IMR-90 (cell line): ENCODE results near the gene EMC9. TPM values are rescaled to one million over a fixed set of nuclear protein-coding genes. Genes with fewer than 3 reads are reported as not detected.

ENCODE experiments used
- ATAC-seq: fragments of 200-7000 bp; cut with Tn5 transposase; 2 replicates; pipeline ENCODE4 v1.9.1; 2020; ENCODE audit warnings: low read depth, mild to moderate bottlenecking, moderate library complexity
- BruUV-seq: library from RNA; stranded (reverse); fragments of 400-500 nt; replicated peaks from 2 replicates; lab custom pipeline; 2021; lab: Mats Ljungman, UMichigan
- CTCF ChIA-PET: fragments of 300-600 bp; formaldehyde crosslinking; extraction: SDS; loops from one replicate; lab custom pipeline; 2021; ENCODE audit warnings: antibody characterized with exemption; lab: Yijun Ruan, JAX
- POLR2A ChIA-PET: fragments of 300-600 bp; sonication (Branson Sonifier 250); formaldehyde crosslinking; loops from one replicate; lab custom pipeline; 2022; ENCODE audit warnings: antibody characterized with exemption; ENCODE audit not compliant: unreplicated experiment; lab: Charles Lee
- DNase-seq: peaks from one replicate; pipeline ENCODE4 v3.0.0; 2013
- H2AFZ ChIP-seq: replicated peaks from 2 replicates; pipeline ENCODE3; 2013; ENCODE audit warnings: low read length, mild to moderate bottlenecking; ENCODE audit not compliant: poor library complexity
- H2AK5ac ChIP-seq: 2 replicates; pipeline ENCODE4 v1.6.1; 2013; ENCODE audit warnings: low read depth, low read length, inconsistent platforms
- H2AK9ac ChIP-seq: replicated peaks from 2 replicates; pipeline ENCODE3; 2013; ENCODE audit warnings: mild to moderate bottlenecking, low read depth, low read length, moderate library complexity; ENCODE audit not compliant: poor library complexity
- H2BK120ac ChIP-seq: 2 replicates; pipeline ENCODE4 v1.6.1; 2013; ENCODE audit warnings: low read depth, low read length, inconsistent platforms
- H2BK15ac ChIP-seq: 3 replicates; pipeline ENCODE4 v1.6.1; 2013; ENCODE audit warnings: low read depth, low read length, inconsistent platforms
- H2BK20ac ChIP-seq: 2 replicates; pipeline ENCODE4 v1.6.1; 2013; ENCODE audit warnings: low read depth, mild to moderate bottlenecking, inconsistent platforms, low read length, moderate library complexity
- H2BK5ac ChIP-seq: 2 replicates; pipeline ENCODE4 v1.6.1; 2013; ENCODE audit warnings: mild to moderate bottlenecking, low read depth, low read length, inconsistent platforms; ENCODE audit not compliant: poor library complexity, severe bottlenecking
- H3K14ac ChIP-seq: replicated peaks from 2 replicates; pipeline ENCODE4 v1.6.1; 2013; ENCODE audit warnings: low read depth, low read length, inconsistent platforms
- H3K18ac ChIP-seq: 2 replicates; pipeline ENCODE4 v1.6.1; 2013; ENCODE audit warnings: low read depth, low read length, control low read depth
- H3K23ac ChIP-seq: 2 replicates; pipeline ENCODE4 v1.6.1; 2013; ENCODE audit warnings: low read depth, low read length, inconsistent platforms
- H3K27ac ChIP-seq: 2 replicates; pipeline ENCODE4 v1.5.1; 2013; ENCODE audit warnings: mild to moderate bottlenecking, control low read depth, low read length; ENCODE audit not compliant: insufficient read depth
- H3K27me3 ChIP-seq: 2 replicates; pipeline ENCODE4 v1.6.1; 2013; ENCODE audit warnings: low read length; ENCODE audit not compliant: control insufficient read depth, insufficient read depth
- H3K36me3 ChIP-seq: 2 replicates; pipeline ENCODE4 v1.6.1; 2013; ENCODE audit warnings: low read length, mixed read lengths; ENCODE audit not compliant: control insufficient read depth, insufficient read depth
- H3K4ac ChIP-seq: 2 replicates; pipeline ENCODE4 v1.6.1; 2013; ENCODE audit warnings: low read depth, low read length, inconsistent platforms
- H3K4me1 ChIP-seq: 2 replicates; pipeline ENCODE4 v1.6.1; 2013; ENCODE audit warnings: low read length, mixed read lengths; ENCODE audit not compliant: control insufficient read depth, insufficient read depth
- H3K4me2 ChIP-seq: 2 replicates; pipeline ENCODE4 v1.6.1; 2013; ENCODE audit warnings: low read depth, mild to moderate bottlenecking, control low read depth, low read length, moderate library complexity
- H3K4me3 ChIP-seq: 2 replicates; pipeline ENCODE4 v1.5.1; 2013; ENCODE audit warnings: low read depth, mild to moderate bottlenecking, control low read depth, low read length, moderate library complexity; ENCODE audit not compliant: insufficient read depth
- H3K56ac ChIP-seq: 2 replicates; pipeline ENCODE4 v1.6.1; 2013; ENCODE audit warnings: low read length, inconsistent platforms; ENCODE audit not compliant: insufficient read depth; ENCODE audit errors: extremely low read depth
- H3K79me1 ChIP-seq, 2 experiments: 2 replicates each; pipeline ENCODE4 v1.6.1; 2013; ENCODE audit warnings: low read length in 2 of 2, inconsistent platforms in 1 of 2, low read depth in 1 of 2
- H3K9ac ChIP-seq: 2 replicates; pipeline ENCODE4 v1.6.1; 2013; ENCODE audit warnings: low read depth, low read length, control low read depth
- H3K9me1 ChIP-seq: 2 replicates; pipeline ENCODE4 v1.6.1; 2013; ENCODE audit warnings: low read length, inconsistent platforms; ENCODE audit not compliant: insufficient read depth
- H3K9me3 ChIP-seq: 2 replicates; pipeline ENCODE4 v1.6.1; 2013; ENCODE audit warnings: low read length; ENCODE audit not compliant: control insufficient read depth, insufficient read depth
- H4K20me1 ChIP-seq: 2 replicates; pipeline ENCODE4 v1.6.1; 2013; ENCODE audit warnings: low read length, inconsistent platforms; ENCODE audit not compliant: insufficient read depth
- H4K5ac ChIP-seq: 2 replicates; pipeline ENCODE4 v1.6.1; 2013; ENCODE audit warnings: mild to moderate bottlenecking, low read depth, low read length, control low read depth
- H4K8ac ChIP-seq, 2 experiments: 2 replicates each; pipeline ENCODE4 v1.6.1; 2013; ENCODE audit warnings: low read depth in 2 of 2, low read length in 2 of 2, control low read depth in 1 of 2, inconsistent platforms in 1 of 2
- H4K91ac ChIP-seq: 2 replicates; pipeline ENCODE4 v1.6.1; 2013; ENCODE audit warnings: low read depth, low read length, inconsistent platforms; ENCODE audit not compliant: insufficient read depth
- BHLHE40 ChIP-seq: fragments of 150-350 bp; IDR thresholded peaks from 2 replicates; pipeline ENCODE4 v1.6.1; 2016; ENCODE audit warnings: mild to moderate bottlenecking, low read depth, low read length
- CEBPB ChIP-seq: IDR thresholded peaks from 2 replicates; pipeline ENCODE4 v1.6.1; 2012; ENCODE audit warnings: low read depth, low read length, improper control_type of control experiment
- CHD1 ChIP-seq: IDR thresholded peaks from 2 replicates; pipeline ENCODE4 v1.6.1; 2012; ENCODE audit warnings: low read depth, low read length, improper control_type of control experiment
- CTCF ChIP-seq: conservative IDR thresholded peaks from 2 replicates; pipeline ENCODE4 v1.5.1; 2012; ENCODE audit warnings: mild to moderate bottlenecking, low read depth, low read length, improper control_type of control experiment
- ELK1 ChIP-seq: fragments of 150-350 bp; IDR thresholded peaks from 2 replicates; pipeline ENCODE4 v1.6.1; 2016; ENCODE audit warnings: low read depth, mild to moderate bottlenecking, low read length, moderate library complexity, borderline replicate concordance
- FOS ChIP-seq: fragments of 150-350 bp; IDR thresholded peaks from 2 replicates; pipeline ENCODE4 v1.6.1; 2016; ENCODE audit warnings: low read depth, low read length
- MAZ ChIP-seq: IDR thresholded peaks from 2 replicates; pipeline ENCODE4 v1.6.1; 2012; ENCODE audit warnings: low read depth, mild to moderate bottlenecking, low read length, improper control_type of control experiment, moderate library complexity, borderline replicate concordance
- MXI1 ChIP-seq: IDR thresholded peaks from 2 replicates; pipeline ENCODE4 v1.6.1; 2012; ENCODE audit warnings: low read depth, mild to moderate bottlenecking, low read length, moderate library complexity, borderline replicate concordance
- NFE2L2 ChIP-seq: fragments of 150-350 bp; IDR thresholded peaks from 2 replicates; pipeline ENCODE4 v1.6.1; 2016; ENCODE audit warnings: low read depth, mild to moderate bottlenecking, low read length
- POLR2A ChIP-seq: IDR thresholded peaks from 2 replicates; pipeline ENCODE4 v1.6.1; 2012; ENCODE audit warnings: mild to moderate bottlenecking, low read depth, low read length
- RAD21 ChIP-seq: IDR thresholded peaks from 2 replicates; pipeline ENCODE4 v1.6.1; 2012; ENCODE audit warnings: low read length, improper control_type of control experiment
- RCOR1 ChIP-seq: IDR thresholded peaks from 2 replicates; pipeline ENCODE4 v1.6.1; 2012; ENCODE audit warnings: mild to moderate bottlenecking, low read length, improper control_type of control experiment; ENCODE audit not compliant: insufficient replicate concordance
- RFX5 ChIP-seq: IDR thresholded peaks from 2 replicates; pipeline ENCODE4 v1.8.0; 2012; ENCODE audit warnings: low read depth, mild to moderate bottlenecking, low read length, moderate library complexity
- SMC3 ChIP-seq: fragments of 150-350 bp; IDR thresholded peaks from 2 replicates; pipeline ENCODE4 v1.6.1; 2016; ENCODE audit warnings: low read depth, mild to moderate bottlenecking, antibody characterized with exemption, low read length, moderate library complexity
- USF2 ChIP-seq: fragments of 150-350 bp; IDR thresholded peaks from 2 replicates; pipeline ENCODE4 v1.6.1; 2017; ENCODE audit warnings: mild to moderate bottlenecking, antibody characterized with exemption, low read length, low read depth
- WGBS, 2 experiments: methylation state at CpG; one replicate each; pipeline versions ENCODE4 v1.1.5 to v1.1.7; 2013; ENCODE audit warnings: missing lambda C conversion rate in 2 of 2; ENCODE audit not compliant: insufficient read length in 1 of 2; ENCODE audit errors: extremely low coverage in 2 of 2; 5-methylcytosine and 5-hydroxymethylcytosine counted together
- dilution Hi-C: fragments of 300-500 bp; cut with HindIII; formaldehyde crosslinking; loops from one replicate; pipeline ENCODE4 v1.14.3; 2018; ENCODE audit warnings: low sequenced_read_pairs; ENCODE audit not compliant: unreplicated experiment
- in situ Hi-C: fragments of 300-500 bp; cut with MboI; formaldehyde crosslinking; loops from 3 replicates; pipeline ENCODE4 v1.14.3; 2019; ENCODE audit warnings: low sequenced_read_pairs, inconsistent platforms, mixed read lengths
- intact Hi-C: fragments of 100-400 bp; cut with micrococcal nuclease; formaldehyde crosslinking; loops from 2 replicates; pipeline ENCODE4 v1.10.0; 2022
- polyA plus RNA-seq, 3 experiments: library from polyadenylated mRNA; depleted of rRNA; stranded (reverse); fragments of >200 nt; gene quantifications; 2 replicates each; pipeline ENCODE4 v1.2.3, GENCODE V29; 2012; ENCODE audit warnings: low replicate concordance in 1 of 3
- total RNA-seq: library from RNA; depleted of rRNA; stranded (reverse); fragments of >200 nt; gene quantifications from 2 replicates; pipeline ENCODE4 v1.2.3, GENCODE V29; 2012

EMC9 gene
- total and polyA plus RNA-seq, 2 of the 4 experiments (the other 2 are of a cell fraction): 15.1 to 19.2 TPM

- no peaks in the 10 kb centered on the region; the same call in 1 of the 2 replicates for H4K20me1 ChIP-seq
- H4K8ac ChIP-seq: no peak overlapping the region
- intact Hi-C loops (no loop called here), in situ Hi-C loops (no loop called here), dilution Hi-C loops (no loop called here)
- POLR2A ChIA-PET: no interaction called here
- no peaks in the 10 kb centered on the region for H3K4me1 ChIP-seq
- peaks cover 8 to 18% of the 10 kb centered on the region in 2 experiments for H3K79me1 ChIP-seq
- no peak overlapping the region for H2AK9ac ChIP-seq
- peaks cover 68% of the 10 kb centered on the region for H3K36me3 ChIP-seq
- no peak overlapping the region for H2BK15ac ChIP-seq
- TF ChIP-seq MXI1 (no peak), MAZ (no peak), USF2 (no peak), ELK1 (no peak), BHLHE40 (no peak), CTCF (no peak), RCOR1 (no peak), CHD1 (no peak), FOS (no peak), RAD21 (no peak), POLR2A (no peak), SMC3 (no peak), NFE2L2 (no peak), CEBPB (no peak), RFX5 (no peak)
- DNase-seq (no peak), ATAC-seq (no peak)
- no peak overlapping the region for H4K5ac ChIP-seq
- H3K9ac ChIP-seq: no peak overlapping the region
- H2BK20ac ChIP-seq: no peak overlapping the region
- H3K27ac ChIP-seq: no peak overlapping the region
- H2AFZ ChIP-seq: no peak overlapping the region
- no peaks in the 10 kb centered on the region; the same call in 1 of the 2 replicates for H3K9me1 ChIP-seq
- no peak overlapping the region for H3K56ac ChIP-seq
- no peak overlapping the region for H2BK120ac ChIP-seq
- H3K14ac ChIP-seq: no peak overlapping the region
- no peak overlapping the region for H4K91ac ChIP-seq
- 100% methylated on average over 1 of the region's 10 CpGs; no CpG with 5 or more reads in 1 of the 2 experiments for WGBS, 2 experiments
- CTCF ChIA-PET: no interaction called here
- H3K4me2 ChIP-seq: no peak overlapping the region
- H3K27me3 ChIP-seq: no peaks in the 10 kb centered on the region
- no peak overlapping the region for H3K18ac ChIP-seq
- H3K23ac ChIP-seq: no peak overlapping the region
- H3K4ac ChIP-seq: no peak overlapping the region
- BruUV-seq: no TSS peak
- no peak overlapping the region for H3K4me3 ChIP-seq
- H2AK5ac ChIP-seq: no peak overlapping the region
- no peaks in the 10 kb centered on the region for H3K9me3 ChIP-seq
- no peak overlapping the region for H2BK5ac ChIP-seq
These were observed 13.7 kb upstream of the EMC9 start for GRCh38 chr14:24155100-24155499.
